Colonic mucosa (tissue), 4 donors: ENCODE results near the gene CRYGB. TPM values are rescaled to one million over a fixed set of nuclear protein-coding genes. Genes with fewer than 3 reads are reported as not detected.
"Not testable (repeated sequence)": the region's sequence is repeated elsewhere in the genome, so short reads cannot be mapped to it uniquely, and the experiment has no call there.

Experiments used
- DNase-seq: peaks from one replicate; pipeline ENCODE4 v3.0.0-alpha.2; 2020
- H3K27ac ChIP-seq: fragments of 200-600 bp; one replicate; pipeline ENCODE4 v1.8.0; 2021
- H3K27me3 ChIP-seq: fragments of 200-600 bp; one replicate; pipeline ENCODE4 v1.8.0; 2021
- H3K36me3 ChIP-seq: fragments of 200-600 bp; one replicate; pipeline ENCODE4 v1.8.0; 2021
- H3K4me1 ChIP-seq: fragments of 200-600 bp; one replicate; pipeline ENCODE4 v1.8.0; 2021; ENCODE audit warnings: mild to moderate bottlenecking
- H3K4me3 ChIP-seq: fragments of 200-600 bp; one replicate; pipeline ENCODE4 v1.8.0; 2021
- H3K9ac ChIP-seq, 2 donors: one replicate each; pipeline ENCODE4 v1.7.0; 2013; ENCODE audit warnings: control low read depth in 2 of 2, low read depth in 2 of 2, low read length in 2 of 2
- H3K9me3 ChIP-seq: fragments of 200-600 bp; one replicate; pipeline ENCODE4 v1.8.0; 2021
- intact Hi-C: fragments of 100-400 bp; cut with DNase I; formaldehyde crosslinking; loops from one replicate; pipeline ENCODE4 v1.14.1; 2022
- total RNA-seq, 2 donors: library from RNA; stranded (reverse); fragmentation: NEBNext Ultra II Directional in 1 of 2; extraction: Animal tissue kit (Norgen Biotek cat#: 25700) in 1 of 2; gene quantifications; one replicate each; pipeline ENCODE4 v1.2.1, GENCODE V29; 2021
- TF ChIP-seq, protein P1 (sequence below): fragments of 200-600 bp; IDR thresholded peaks from one replicate; pipeline ENCODE4 v1.8.0; 2022; ENCODE audit warnings: antibody characterized with exemption, mild to moderate bottlenecking
- donor health status: healthy.
- donor health status: DM: no; HTN: no; CAD: no.
- donor health status: DM: no; HTN: no; CAD: no.

Gene CRYGB
- total RNA-seq, 2 donors from 2014 or later, result not detected

DNA sequence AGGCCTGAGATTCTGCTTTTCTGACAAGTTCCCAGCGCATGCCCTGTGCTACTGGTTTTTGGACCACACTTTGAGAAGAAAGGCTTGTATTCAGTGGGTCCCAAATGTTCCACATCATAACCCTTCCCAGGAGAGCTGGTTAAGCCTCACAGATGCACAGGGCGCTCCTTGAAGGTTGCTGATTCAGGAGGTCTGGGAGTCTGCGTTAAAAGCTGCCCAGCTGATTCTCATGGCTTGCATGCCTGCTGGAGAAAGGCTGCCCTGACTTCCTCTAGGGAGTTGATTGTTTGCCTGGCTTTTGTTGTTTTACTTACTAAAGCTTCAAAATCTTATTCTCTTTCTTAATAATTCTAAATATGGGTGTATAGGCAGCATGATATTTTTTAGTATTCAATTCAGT, 42.3 kb downstream of the CRYGB start:
- H3K9me3 ChIP-seq, result no peaks in the 10 kb centered on the region
- H3K4me1 ChIP-seq, result no peaks in the 10 kb centered on the region
- TF ChIP-seq, protein P1, sequence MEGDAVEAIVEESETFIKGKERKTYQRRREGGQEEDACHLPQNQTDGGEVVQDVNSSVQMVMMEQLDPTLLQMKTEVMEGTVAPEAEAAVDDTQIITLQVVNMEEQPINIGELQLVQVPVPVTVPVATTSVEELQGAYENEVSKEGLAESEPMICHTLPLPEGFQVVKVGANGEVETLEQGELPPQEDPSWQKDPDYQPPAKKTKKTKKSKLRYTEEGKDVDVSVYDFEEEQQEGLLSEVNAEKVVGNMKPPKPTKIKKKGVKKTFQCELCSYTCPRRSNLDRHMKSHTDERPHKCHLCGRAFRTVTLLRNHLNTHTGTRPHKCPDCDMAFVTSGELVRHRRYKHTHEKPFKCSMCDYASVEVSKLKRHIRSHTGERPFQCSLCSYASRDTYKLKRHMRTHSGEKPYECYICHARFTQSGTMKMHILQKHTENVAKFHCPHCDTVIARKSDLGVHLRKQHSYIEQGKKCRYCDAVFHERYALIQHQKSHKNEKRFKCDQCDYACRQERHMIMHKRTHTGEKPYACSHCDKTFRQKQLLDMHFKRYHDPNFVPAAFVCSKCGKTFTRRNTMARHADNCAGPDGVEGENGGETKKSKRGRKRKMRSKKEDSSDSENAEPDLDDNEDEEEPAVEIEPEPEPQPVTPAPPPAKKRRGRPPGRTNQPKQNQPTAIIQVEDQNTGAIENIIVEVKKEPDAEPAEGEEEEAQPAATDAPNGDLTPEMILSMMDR, result no peak
- intact Hi-C loops, result no loop called here
- DNase-seq, result no peak
- H3K27ac ChIP-seq, result no peak overlapping the region
- H3K9ac ChIP-seq, result no peak overlapping the region
- H3K36me3 ChIP-seq, result no peaks in the 10 kb centered on the region
- H3K4me3 ChIP-seq, result no peak overlapping the region
- no peaks in the 10 kb centered on the region for H3K27me3 ChIP-seq

DNA sequence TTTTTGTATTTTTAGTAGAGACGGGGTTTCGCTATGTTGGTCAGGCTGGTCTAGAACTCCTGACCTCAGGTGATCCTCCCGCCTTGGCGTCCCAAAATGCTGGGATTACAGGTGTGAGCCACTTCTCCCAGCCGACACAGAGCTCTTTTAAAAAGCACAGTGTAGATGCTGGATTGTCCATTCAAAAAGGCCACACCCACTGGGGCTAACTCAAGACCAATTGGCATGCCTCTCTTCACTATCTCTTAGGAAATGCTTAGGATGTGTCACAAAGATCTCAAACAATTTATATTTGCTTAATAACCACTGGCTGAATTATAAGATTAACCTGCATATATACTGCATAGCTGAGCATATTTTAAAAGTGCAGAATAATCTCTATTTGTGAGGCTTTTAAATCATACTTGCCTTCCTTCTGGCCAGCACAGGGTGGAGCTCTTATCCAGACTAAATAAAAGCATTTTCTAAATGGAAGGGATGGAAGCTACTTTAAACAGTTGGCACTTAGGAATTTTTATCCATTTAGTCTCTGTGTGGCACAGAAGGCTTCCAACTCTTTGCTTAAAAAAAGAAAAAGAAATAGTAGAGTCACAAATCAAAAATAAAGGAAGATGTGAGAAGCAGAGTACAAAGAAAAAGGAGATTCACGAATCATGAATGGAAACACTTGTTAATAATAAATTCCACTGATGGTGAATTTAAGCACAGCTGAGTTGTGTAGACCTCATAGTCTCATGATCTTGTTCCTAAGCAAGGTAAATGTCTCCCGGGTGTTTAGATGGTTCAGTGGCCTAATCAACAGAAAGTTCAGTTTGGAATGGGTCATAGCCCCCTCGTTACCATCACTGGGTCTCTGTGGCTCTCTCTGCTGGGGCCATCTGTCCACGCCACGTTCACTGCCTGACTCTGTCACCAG, 44.0 kb downstream of the CRYGB start:
- Histone ChIP-seq H3K27ac (no peak overlapping the region), H3K4me1 (no peaks in the 10 kb centered on the region), H3K9ac (no peak overlapping the region), H3K27me3 (no peaks in the 10 kb centered on the region), H3K4me3 (no peak overlapping the region), H3K9me3 (no peaks in the 10 kb centered on the region), H3K36me3 (no peaks in the 10 kb centered on the region)
- intact Hi-C loops, result no loop called here
- DNase-seq, result no peak
- TF ChIP-seq, protein P1, result no peak

DNA sequence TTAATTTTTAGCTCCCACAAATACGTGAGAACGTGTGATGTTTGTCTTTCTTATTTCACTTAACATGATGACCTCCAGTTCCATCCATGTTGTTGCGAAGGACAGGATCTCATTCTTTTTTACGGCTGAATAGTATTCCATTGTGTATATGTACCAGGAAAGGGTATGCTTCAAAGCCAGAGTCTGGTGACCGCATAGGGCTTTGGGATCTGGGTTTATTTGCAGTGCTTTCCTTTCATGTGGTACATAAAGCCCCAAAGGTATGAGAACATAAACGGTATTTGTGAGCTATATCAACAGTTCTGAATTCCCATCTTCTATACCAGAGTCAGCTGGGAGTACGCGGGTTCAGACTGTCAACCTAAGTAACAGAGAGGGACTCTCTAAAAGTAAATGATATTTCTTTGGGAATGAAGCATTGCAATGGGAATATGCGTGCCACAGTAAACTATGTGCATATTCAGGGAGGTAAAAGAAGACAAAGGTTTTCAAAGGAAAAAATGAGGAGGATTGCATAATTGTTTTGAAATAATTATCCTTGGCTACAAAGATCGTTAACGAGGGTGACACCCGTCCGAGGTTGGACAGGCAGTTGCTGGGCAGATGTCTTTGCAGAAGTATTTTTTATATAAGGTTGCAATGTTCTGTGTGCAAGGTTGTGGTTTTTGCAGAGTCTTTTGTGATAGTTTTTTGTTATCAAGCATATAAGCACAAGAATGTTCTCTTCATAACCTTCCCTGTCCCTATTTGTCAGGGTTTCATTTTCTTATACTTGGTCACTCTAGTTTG, 46.1 kb downstream of the CRYGB start:
- H3K27ac ChIP-seq, result no peak overlapping the region
- intact Hi-C loops, result no loop called here
- no peaks in the 10 kb centered on the region for H3K9me3 ChIP-seq
- H3K27me3 ChIP-seq, result no peaks in the 10 kb centered on the region
- no peak overlapping the region for H3K4me3 ChIP-seq
- H3K36me3 ChIP-seq, result no peaks in the 10 kb centered on the region
- no peak overlapping the region for H3K9ac ChIP-seq
- DNase-seq, result no peak
- H3K4me1 ChIP-seq, result no peaks in the 10 kb centered on the region
- TF ChIP-seq, protein P1, result no peak

DNA sequence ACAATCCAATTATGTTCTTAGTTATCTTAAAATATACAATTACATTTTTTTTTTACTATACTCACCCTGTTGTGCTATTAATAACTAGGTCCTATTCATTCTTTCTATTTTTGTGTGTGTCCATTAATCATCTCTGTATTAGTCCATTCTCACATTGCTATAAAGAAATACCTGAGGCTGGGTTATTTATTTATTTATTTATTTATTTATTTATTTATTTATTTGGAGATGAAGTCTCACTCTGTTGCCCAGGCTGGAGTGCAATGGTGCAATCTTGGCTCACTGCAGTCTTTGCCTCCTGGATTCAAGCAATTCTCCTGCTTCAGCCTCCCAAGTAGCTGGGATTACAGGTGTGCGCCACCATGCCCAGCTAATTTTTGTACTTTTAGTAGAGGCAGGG, 47.3 kb downstream of the CRYGB start:
- H3K9me3 ChIP-seq, H3K4me3 ChIP-seq, H3K27me3 ChIP-seq, DNase-seq, intact Hi-C loops, H3K9ac ChIP-seq, H3K4me1 ChIP-seq, H3K36me3 ChIP-seq, H3K27ac ChIP-seq: not testable (repeated sequence)

DNA sequence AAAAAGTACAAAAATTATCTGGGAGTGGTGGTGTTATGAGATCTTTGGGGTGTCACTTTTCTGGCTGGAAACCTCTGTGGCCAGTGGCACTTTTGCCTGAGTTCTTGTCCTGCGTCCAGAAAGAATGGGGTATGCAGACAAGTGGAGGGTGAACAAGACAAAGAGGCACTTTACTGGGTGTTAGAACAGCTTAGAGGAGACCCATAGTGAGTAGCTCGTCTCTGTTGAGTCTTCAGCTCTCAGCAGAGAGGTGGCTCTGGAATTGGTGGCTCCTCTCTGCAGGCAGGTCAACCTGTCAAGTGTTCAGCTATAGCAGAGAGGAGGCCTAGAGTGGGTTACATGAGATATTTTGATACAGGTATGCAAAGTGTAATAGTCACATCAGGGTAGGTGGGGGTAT, 47.7 kb downstream of the CRYGB start:
- no peaks in the 10 kb centered on the region for H3K36me3 ChIP-seq
- intact Hi-C loops, result no loop called here
- TF ChIP-seq, protein P1, result no peak
- H3K9me3 ChIP-seq, result no peaks in the 10 kb centered on the region
- H3K27me3 ChIP-seq, result no peaks in the 10 kb centered on the region
- H3K4me1 ChIP-seq, result no peaks in the 10 kb centered on the region
- no peak overlapping the region for H3K9ac ChIP-seq
- no peak overlapping the region for H3K27ac ChIP-seq
- no peak for DNase-seq
- no peak overlapping the region for H3K4me3 ChIP-seq
